OCI-LY7 (cell line): ENCODE data around the gene LIMS1. TPM values are rescaled to one million over a fixed set of nuclear protein-coding genes. Genes with fewer than 3 reads are reported as not detected.
"Not testable (repeated sequence)": the region's sequence is repeated elsewhere in the genome, so short reads cannot be mapped to it uniquely, and the experiment has no call there.

Source experiments
- BruUV-seq: library from RNA; stranded (reverse); fragments of 400-500 nt; replicated peaks from 2 replicates; lab custom pipeline; 2021; lab: Mats Ljungman, UMichigan
- CTCF ChIA-PET: fragments of 300-600 bp; sonication (Branson Sonifier 250); formaldehyde crosslinking; loops from one replicate; lab custom pipeline; 2022; ENCODE audit warnings: antibody characterized with exemption; ENCODE audit not compliant: unreplicated experiment; lab: Charles Lee
- POLR2A ChIA-PET: fragments of 300-600 bp; sonication (Branson Sonifier 250); formaldehyde crosslinking; loops from one replicate; lab custom pipeline; 2022; ENCODE audit warnings: antibody characterized with exemption; lab: Charles Lee
- DNase-seq: peaks from one replicate; pipeline ENCODE4 v3.0.0-alpha.2; 2015; ENCODE audit warnings: low spot score
- H2AFZ ChIP-seq: fragments of 200-600 bp; sonication (generic), shearing (Covaris generic); 2 replicates; pipeline ENCODE4 v1.6.1; 2014; ENCODE audit warnings: mild to moderate bottlenecking, antibody characterized with exemption, low read length, moderate library complexity
- H3K27ac ChIP-seq: fragments of 200-600 bp; sonication (generic); 2 replicates; pipeline ENCODE4 v1.5.1; 2014; ENCODE audit warnings: mixed run types, low read depth, mild to moderate bottlenecking, moderate library complexity, low read length, inconsistent platforms; ENCODE audit not compliant: poor library complexity, severe bottlenecking
- H3K36me3 ChIP-seq: fragments of 200-600 bp; sonication (generic); 2 replicates; pipeline ENCODE4 v1.6.1; 2014; ENCODE audit warnings: mild to moderate bottlenecking, antibody characterized with exemption, low read length, moderate library complexity, mixed read lengths; ENCODE audit not compliant: insufficient read depth
- H3K4me1 ChIP-seq: fragments of 200-600 bp; sonication (generic); 2 replicates; pipeline ENCODE4 v1.5.1; 2014; ENCODE audit warnings: mild to moderate bottlenecking, low read length; ENCODE audit not compliant: insufficient read depth, poor library complexity, severe bottlenecking
- H3K4me2 ChIP-seq: fragments of 200-600 bp; sonication (generic); 2 replicates; pipeline ENCODE4 v1.6.1; 2014; ENCODE audit warnings: mild to moderate bottlenecking, low read length
- H3K4me3 ChIP-seq: fragments of 200-600 bp; sonication (generic); 2 replicates; pipeline ENCODE4 v1.5.1; 2014; ENCODE audit warnings: mild to moderate bottlenecking, low read depth, low read length; ENCODE audit not compliant: poor library complexity, severe bottlenecking
- H3K79me2 ChIP-seq: fragments of 200-600 bp; sonication (generic); 2 replicates; pipeline ENCODE4 v1.6.1; 2016; ENCODE audit warnings: low read depth, mild to moderate bottlenecking, low read length, moderate library complexity, mixed read lengths; ENCODE audit not compliant: insufficient read depth
- H3K9me2 ChIP-seq: fragments of 200-600 bp; sonication (generic); 2 replicates; pipeline ENCODE4 v1.6.1; 2016; ENCODE audit warnings: mild to moderate bottlenecking, low read length, mixed read lengths; ENCODE audit not compliant: insufficient read depth
- H3K9me3 ChIP-seq: fragments of 200-600 bp; sonication (generic); 2 replicates; pipeline ENCODE4 v1.6.1; 2014; ENCODE audit warnings: mild to moderate bottlenecking, mixed run types, low read length, mixed read lengths
- H4K20me1 ChIP-seq: fragments of 200-600 bp; sonication (generic); 2 replicates; pipeline ENCODE4 v1.6.1; 2014; ENCODE audit warnings: mild to moderate bottlenecking, antibody characterized with exemption, low read length, moderate library complexity, mixed read lengths; ENCODE audit not compliant: insufficient read depth
- intact Hi-C: fragments of 100-400 bp; cut with micrococcal nuclease; formaldehyde crosslinking; loops from one replicate; pipeline ENCODE4 v1.10.0; 2022; ENCODE audit not compliant: unreplicated experiment
- total RNA-seq, 2 experiments: library from RNA; depleted of rRNA in 1 of 2; stranded (reverse); fragments of >200 nt in 1 of 2; shearing (Covaris generic) in 1 of 2; gene quantifications; 2 replicates each; pipeline ENCODE4 v1.2.3, GENCODE V29; 2014 to 2022

LIMS1 gene
- total RNA-seq, 2 experiments from 2014 or later = 53.3 to 74.7 TPM

GRCh38 chr2:108653849-108654248, 119.6 kb downstream of the LIMS1 start:
- H3K4me1 ChIP-seq = peaks cover 17% of the 10 kb centered on the region
- POLR2A ChIA-PET, H3K9me3 ChIP-seq, H4K20me1 ChIP-seq, DNase-seq, H2AFZ ChIP-seq, H3K4me3 ChIP-seq, CTCF ChIA-PET, H3K27ac ChIP-seq, H3K4me2 ChIP-seq, H3K9me2 ChIP-seq, BruUV-seq, H3K79me2 ChIP-seq, H3K36me3 ChIP-seq, intact Hi-C loops: not testable (repeated sequence)

GRCh38 chr2:108654521-108655125, 120.4 kb downstream of the LIMS1 start:
- DNase-seq, H3K9me3 ChIP-seq, POLR2A ChIA-PET, H3K9me2 ChIP-seq, CTCF ChIA-PET, H4K20me1 ChIP-seq, H3K36me3 ChIP-seq, BruUV-seq, H3K27ac ChIP-seq, intact Hi-C loops, H3K79me2 ChIP-seq, H3K4me2 ChIP-seq, H3K4me3 ChIP-seq, H2AFZ ChIP-seq: not testable (repeated sequence)
- peaks cover 17% of the 10 kb centered on the region for H3K4me1 ChIP-seq

GRCh38 chr2:108655270-108655669, 121.0 kb downstream of the LIMS1 start:
- POLR2A ChIA-PET, H3K9me2 ChIP-seq, BruUV-seq, H3K79me2 ChIP-seq, CTCF ChIA-PET, H2AFZ ChIP-seq, H3K4me3 ChIP-seq, DNase-seq, H4K20me1 ChIP-seq, H3K36me3 ChIP-seq, H3K9me3 ChIP-seq, H3K27ac ChIP-seq, H3K4me2 ChIP-seq, intact Hi-C loops: not testable (repeated sequence)
- H3K4me1 ChIP-seq = peaks cover 17% of the 10 kb centered on the region

GRCh38 chr2:108656282-108656681, 122.0 kb downstream of the LIMS1 start:
- peaks cover 13% of the 10 kb centered on the region for H3K4me1 ChIP-seq
- H3K4me3 ChIP-seq, H3K36me3 ChIP-seq, BruUV-seq, H3K4me2 ChIP-seq, H2AFZ ChIP-seq, H3K9me2 ChIP-seq, H3K79me2 ChIP-seq, H3K27ac ChIP-seq, intact Hi-C loops, H4K20me1 ChIP-seq, CTCF ChIA-PET, H3K9me3 ChIP-seq, DNase-seq: not testable (repeated sequence)
- POLR2A ChIA-PET = interaction anchor here (0.6 kb wide), 1 partner anchor 12 kb away, joined by 3 read pairs; no protein-coding TSS in a partner anchor

GRCh38 chr2:108657517-108657916, 123.2 kb downstream of the LIMS1 start:
- POLR2A ChIA-PET, H3K4me2 ChIP-seq, H3K9me2 ChIP-seq, DNase-seq, H3K27ac ChIP-seq, H3K79me2 ChIP-seq, H3K36me3 ChIP-seq, BruUV-seq, H3K9me3 ChIP-seq, H4K20me1 ChIP-seq, intact Hi-C loops, H3K4me1 ChIP-seq, CTCF ChIA-PET, H3K4me3 ChIP-seq, H2AFZ ChIP-seq: not testable (repeated sequence)

GRCh38 chr2:108658553-108658952, 124.3 kb downstream of the LIMS1 start:
- H2AFZ ChIP-seq, H3K4me2 ChIP-seq, BruUV-seq, H3K9me2 ChIP-seq, H4K20me1 ChIP-seq, H3K27ac ChIP-seq, intact Hi-C loops, H3K9me3 ChIP-seq, CTCF ChIA-PET, H3K36me3 ChIP-seq, H3K79me2 ChIP-seq, H3K4me3 ChIP-seq, POLR2A ChIA-PET, H3K4me1 ChIP-seq, DNase-seq: not testable (repeated sequence)
